Inflammatory macrophage (primary cell): ENCODE data around the gene ALKBH5.
A peak's percentile ranks its signal among the peaks of the same experiment; 100 is the strongest.
"Not testable (repeated sequence)": the region's sequence is repeated elsewhere in the genome, so short reads cannot be mapped to it uniquely, and the experiment has no call there.

Experiments used
- DNase-seq, 2 donors: peaks; one replicate each; pipeline ENCODE4 v3.0.0-alpha.2; 2020 to 2022

The ALKBH5 gene

DNA sequence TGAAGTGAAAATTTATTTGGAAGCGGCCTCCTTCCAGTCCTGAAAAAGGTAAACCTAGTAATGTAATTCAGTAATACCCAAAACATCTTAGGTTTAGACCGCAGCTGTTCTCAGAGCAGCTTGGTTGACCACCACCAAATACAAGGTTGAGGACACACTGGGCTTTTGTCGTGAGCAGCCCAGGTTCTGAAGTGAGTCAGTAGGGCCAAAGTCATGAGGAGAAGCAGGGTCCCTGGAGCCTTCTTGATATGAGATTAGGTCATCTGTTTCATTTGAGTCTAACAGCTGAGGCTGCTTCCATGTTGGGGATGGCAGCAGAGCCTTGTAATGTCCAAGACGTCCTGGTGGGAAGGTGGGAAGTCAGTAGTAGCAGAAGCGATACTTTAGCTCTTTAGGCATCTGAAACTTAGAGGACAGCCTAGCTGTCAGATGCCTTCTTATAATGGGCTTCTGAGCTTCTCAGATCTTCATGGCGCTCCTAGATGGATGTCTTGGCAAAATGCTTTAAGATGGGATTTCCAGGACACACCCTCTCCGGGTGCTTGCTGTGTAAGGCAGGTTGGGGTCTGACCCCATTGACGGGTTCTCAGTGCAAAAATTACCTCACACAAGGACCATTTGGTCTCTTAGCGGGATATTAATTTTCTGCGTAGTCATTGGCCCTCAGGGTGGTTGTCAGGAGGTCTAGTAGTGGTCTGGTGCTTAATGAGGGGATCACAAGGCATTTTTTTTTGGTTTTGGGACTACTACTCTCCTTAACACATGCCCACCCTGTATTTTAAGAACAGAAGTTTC, 2.4 kb downstream of the ALKBH5 start:
- DNase-seq: no peak

DNA sequence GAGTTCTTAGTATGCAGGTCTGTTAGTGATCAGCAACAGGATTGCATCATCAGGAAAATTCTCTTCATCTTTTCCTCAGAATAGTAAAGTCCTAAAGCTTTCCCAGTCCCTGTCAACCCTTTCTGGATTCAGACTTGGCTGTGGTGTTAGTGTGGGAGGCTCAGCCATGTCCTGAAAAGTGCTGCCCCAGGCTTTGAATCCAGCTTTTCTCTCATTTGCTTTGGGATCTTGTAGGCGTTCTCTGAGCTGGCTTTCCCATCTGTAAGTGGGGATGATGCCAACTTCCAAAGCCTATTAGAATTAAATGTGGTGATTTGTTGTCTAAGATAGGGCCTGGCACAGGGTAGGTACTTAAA, 3.0 kb downstream of the ALKBH5 start:
- DNase-seq: no peak

DNA sequence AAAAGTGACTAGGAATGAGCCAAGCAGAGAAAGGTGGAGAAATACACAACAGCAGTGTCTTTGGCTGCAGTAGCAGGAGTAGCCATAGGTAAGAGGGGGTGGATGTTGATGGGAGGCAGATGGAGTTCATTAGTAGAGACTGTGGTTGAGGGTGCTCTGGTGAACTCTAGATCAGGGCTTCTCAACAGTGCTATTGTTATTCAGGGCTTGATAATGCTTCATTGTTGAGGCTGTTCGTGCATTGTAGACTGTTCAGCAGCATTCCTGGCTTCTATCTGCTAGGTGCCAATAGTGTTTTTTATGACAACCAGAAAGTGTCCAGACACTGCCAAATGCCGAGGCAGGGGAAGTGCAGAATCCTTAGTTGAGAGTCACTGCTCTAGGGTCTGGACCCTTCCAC, 3.6 kb downstream of the ALKBH5 start:
- no peak for DNase-seq

DNA sequence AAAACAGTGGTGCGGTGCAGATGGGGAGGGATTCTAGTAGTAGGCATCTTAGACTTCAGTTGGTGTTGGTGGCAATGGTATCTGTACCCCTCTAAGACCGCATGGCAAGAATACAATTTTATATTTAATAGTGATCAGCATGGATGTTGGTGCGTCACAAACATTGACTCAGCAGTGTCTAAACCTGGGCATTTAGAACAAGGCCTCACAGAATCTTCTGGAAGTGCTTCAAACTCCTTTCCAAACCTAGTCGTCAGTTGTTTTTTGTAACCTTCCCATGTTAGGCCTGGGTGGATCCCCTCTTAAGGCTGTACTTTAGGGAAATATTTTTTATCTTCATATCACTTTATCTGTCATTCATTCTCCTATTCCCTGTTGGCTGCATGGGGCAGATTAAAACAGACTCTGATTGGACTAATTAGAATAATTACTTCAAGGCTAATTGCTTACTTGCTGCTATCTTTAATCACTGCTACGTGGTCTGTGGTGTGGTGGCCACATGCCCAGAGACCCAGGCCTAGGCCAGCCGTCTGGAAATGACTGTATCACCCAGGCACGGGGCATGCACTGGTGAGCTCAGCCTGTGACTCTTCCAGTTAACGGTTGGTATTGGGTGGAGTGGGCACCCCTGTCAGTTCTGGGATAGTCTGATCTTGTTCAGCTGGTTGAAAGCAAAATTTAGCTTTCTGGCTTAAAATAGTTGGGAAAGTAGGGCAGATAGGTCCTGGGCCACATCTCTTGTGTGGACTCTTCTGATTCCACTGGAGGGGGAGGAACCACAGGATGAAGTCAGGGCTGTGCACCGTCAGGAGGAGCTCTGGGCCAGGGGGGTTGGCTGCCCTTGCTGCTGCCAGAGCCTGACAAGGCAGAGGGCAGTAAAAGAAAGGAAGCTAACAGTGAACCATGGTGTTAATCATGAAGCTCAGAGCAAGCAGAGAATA, 4.5 kb downstream of the ALKBH5 start:
- no peak for DNase-seq

DNA sequence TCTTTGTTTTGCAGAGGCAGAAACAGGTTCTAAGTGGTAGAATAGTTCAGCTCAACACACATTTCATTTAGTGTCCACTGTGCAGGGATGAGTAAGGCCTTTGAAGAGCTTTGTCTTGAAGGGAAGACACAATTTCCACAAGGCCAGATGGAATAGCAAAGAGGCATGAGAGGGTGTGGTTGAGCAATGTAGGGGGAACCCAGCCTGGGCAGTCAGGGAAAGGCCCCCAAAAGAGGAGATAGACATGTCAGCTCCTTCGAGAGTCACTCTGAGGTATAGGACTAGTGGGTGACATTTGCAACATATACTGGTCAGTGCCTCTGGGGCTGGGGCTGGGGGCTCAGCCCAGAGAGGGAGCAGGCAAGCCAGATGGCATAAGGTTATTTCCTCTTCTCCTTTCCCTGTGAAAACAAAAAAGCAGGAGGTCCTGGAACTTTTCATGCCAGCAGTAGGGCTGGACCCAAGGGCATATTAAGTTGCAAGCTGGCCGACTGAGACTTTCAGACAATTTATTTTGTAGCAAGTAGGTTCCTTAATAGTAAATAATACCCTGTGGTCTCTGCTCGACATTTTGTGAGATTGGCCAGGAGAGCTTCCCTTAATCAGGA, 7.1 kb downstream of the ALKBH5 start:
- DNase-seq: no peak

DNA sequence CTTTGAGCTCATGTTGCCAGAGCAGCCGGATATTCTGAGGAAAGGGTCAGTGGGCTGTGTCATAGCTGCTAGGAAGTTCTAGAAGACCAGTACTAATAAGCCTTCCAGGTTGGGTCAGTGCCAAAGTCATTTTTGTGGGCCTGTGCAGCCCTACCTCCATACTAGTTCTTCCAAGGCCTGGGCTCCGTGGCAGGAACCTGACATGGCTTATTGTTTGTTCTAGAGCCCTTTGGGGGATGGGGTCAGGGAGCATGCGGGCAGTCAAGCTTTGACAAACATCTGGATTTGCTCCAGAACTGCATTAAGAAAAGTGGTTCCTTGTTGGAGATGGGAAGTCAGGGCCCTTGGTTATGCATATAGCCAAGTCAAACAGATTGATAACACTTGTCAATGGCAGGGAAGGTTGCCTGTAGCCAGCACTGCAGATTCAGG, 7.6 kb downstream of the ALKBH5 start:
- DNase-seq: no peak

DNA sequence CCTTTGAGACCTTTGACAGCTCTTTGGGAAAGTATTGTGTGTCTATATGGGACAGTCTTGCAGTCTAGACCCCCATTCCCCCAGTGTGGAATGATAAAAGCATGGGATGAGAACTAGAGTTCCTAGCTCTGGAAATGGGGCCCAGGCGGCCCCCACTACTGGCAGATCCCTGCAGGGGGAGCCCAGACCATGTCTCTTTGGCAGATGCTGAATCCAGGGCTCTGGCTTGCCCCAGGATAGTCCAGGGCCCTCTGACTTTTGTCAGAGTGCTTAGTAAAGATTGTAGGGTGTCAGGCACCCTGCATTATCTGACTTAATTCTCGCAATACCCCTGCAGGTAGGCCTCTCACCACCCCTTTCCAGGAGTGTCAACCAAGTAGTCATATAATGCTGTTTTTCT, 8.3 kb downstream of the ALKBH5 start:
- no peak for DNase-seq

DNA sequence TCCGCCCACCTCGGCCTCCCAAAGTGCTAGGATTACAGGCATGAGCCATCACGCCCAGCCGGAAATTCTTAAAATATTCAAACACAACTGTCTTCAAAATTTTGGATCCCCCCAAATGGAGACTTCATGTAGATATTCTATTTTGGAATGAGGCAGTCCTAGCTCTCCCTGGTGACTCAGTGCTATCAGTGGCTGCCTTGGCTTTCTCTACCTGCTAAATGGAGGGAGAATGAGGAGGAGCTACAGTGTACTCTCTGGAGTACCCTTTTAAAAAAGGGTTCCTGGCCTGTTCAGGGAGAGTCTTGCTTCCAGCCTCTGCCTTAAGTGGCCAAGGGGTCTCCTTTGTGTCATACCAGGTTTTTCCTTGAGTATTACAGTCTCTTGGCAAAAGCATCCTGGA, 10.8 kb downstream of the ALKBH5 start:
- no peak for DNase-seq

DNA sequence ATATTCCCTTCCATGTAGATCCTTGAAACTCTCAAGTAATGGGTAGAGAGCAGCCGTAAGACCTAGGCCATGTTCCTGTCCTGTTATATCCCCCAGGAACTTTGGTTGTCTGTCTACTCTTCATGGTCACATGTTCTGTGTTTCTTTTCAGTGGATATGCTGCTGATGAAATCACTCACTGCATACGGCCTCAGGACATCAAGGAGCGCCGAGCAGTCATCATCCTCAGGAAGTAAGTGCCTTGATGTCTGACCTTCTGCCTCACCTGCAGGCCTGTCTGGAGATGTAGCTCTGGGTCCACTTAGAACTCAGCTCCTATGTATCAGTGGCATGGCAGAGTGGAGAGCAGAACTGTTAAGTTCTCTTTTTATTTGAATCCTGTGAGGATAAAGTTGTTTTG, 11.2 kb downstream of the ALKBH5 start:
- no peak for DNase-seq

DNA sequence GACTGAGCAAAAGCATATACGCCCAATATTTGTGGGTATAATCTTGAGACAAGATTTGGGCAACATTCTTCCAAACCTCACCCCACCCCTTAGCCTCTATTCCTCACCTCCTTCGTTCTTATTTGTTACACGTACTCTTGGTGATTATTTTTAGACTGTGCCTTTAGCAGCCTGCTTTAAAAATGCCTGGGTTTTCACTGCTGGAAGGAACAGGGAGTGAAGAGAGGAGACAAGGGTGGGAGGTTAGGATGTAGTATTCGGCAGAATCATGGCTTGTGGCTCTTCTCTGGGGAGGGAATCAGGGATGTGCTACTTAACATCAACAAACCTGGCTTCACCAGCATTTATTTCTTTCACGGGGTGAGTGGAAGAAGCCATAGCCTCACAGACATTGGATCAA, 11.6 kb downstream of the ALKBH5 start:
- no peak for DNase-seq

DNA sequence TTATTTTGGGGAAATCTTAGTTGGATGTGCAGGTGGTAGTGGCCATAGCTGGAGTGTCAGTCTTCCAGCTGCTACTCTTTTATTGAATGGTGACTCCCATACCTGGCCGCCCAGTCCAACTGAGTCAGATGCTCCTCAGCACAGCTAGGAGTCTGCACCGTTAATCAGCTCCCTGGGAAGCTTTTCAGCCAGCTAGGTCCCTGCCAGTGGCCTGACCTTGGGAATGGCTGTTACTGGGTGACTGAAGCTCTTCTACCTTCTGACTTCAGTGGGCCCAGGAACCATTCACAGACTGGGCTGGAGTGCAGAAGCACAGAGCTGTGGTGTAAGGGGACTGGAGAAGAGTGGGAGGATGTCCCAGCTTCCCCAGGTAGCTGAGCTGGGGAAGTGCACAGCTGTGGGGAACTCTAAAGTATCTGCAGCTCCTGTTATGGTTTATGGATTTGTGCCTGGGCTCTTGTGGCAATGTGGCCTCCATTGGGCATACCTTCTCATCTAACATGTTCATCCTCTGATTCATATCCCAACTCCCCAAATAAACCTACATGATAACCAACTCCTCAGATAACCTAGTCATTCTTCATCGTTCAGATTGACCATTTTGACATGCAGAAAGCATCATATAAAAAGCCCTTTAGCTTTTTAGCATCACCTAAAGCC, 14.0 kb downstream of the ALKBH5 start:
- no peak for DNase-seq

DNA sequence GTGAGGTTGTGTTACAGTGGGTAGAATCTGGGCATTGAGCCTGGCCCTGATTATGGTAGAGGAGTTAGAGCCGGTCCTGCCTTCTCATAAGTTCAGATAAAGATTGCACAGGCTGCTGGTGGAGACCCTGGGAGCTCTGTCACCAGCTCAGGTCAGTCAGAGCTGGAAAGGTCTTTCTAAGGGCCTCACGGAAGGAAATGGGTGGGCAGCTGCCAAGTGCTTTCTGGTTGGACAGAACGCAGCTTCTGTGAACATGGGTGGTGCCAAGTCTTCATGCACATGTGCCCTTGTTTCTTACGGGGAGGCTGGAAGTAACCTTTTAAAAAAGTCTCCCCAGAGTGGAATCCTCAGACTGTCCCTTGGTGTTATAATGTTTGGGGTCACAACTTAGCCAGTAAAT, 14.9 kb downstream of the ALKBH5 start:
- DNase-seq: no peak

DNA sequence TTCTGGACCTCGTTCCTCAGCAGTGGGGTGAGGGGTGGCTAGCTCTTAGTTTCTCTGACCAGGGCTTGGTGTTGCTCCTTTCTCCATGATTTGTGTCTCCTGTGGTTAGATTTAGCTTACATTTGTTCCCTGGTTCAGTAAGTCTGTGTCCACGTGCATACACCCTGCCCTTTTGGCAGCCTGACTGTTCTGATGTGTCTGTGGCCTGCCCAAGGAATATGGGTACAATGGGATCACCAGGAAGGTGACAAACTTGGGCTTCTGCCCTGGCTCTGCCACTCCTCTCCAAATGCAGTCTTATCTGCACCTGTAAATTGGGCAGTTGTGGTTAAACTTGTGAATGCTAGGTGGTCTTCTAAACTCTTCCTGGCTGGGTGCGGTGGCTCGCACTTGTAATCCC, 17.5 kb downstream of the ALKBH5 start:
- DNase-seq: no peak

DNA sequence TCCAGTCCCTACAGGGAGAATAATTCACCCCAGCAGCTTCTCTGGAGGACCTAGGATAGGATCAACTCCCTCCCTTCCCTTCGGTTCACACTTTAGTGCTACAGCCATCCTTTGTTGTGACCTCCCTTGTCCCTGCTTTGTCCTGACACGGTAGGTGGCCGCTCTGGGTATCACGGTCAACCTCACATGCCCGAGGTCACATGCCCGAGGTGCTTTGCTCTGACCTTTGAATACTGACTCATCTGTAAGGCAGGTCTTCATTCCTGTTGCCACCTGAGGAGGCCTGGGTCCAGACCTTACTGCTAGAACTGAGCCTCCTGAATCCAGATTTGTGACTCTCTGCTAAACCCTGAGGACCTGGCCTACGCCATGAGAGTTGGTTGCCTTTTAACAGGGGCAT, 19.7 kb downstream of the ALKBH5 start:
- DNase-seq: no peak

DNA sequence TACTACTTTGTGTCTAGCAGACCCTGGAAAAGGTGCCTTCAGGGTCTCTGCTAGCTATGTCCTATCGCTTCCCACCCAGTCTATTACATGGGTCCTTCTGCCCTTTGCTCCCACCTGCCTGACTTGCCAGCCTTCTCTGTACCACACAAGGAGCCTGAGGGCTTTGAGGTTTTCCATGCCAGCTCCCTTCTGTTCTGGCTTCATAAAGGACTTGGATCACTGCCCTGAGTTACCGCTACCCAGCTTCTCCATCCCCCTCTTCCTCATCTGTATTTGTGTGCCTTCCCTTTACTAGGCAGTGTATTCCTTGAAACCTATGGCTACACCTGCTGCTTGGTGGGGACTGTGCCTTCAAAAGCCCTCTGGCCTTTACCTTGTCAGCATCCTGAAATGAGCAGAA, 22.2 kb downstream of the ALKBH5 start:
- DNase-seq: no peak

DNA sequence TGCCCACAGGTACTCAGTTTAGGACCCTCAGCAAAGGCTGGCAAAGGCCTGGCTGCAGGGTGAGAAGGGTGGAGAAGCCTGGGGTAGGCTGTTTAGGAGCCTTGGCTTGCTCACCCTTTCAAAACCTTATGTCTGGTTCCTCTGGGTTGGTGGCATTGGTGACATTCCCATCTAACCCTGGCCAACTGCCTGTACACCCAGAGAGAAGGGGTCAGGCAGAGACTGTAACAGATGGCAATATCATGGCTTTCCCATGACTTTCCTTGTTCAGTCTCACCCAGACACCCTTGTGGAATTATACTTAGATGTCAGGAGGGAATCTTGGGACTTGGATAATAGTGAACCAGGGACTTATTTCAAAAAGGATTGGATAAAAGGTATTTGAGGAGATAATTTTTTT, 23.3 kb downstream of the ALKBH5 start:
- no peak for DNase-seq

DNA sequence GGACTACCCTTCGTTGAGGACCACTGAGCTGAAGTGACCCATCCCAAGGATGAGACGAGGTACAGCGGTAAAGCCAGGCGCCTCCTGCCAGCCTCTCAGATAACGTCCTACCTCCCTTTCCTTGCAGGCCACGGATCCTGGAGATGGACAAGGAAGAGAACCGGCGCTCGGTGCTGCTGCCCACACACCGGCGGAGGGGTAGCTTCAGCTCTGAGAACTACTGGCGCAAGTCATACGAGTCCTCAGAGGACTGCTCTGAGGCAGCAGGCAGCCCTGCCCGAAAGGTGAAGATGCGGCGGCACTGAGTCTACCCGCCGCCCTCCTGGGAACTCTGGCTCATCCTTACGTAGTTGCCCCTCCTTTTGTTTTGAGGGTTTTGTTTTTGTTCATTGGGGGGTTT, 24.5 kb downstream of the ALKBH5 start:
- no peak for DNase-seq

DNA sequence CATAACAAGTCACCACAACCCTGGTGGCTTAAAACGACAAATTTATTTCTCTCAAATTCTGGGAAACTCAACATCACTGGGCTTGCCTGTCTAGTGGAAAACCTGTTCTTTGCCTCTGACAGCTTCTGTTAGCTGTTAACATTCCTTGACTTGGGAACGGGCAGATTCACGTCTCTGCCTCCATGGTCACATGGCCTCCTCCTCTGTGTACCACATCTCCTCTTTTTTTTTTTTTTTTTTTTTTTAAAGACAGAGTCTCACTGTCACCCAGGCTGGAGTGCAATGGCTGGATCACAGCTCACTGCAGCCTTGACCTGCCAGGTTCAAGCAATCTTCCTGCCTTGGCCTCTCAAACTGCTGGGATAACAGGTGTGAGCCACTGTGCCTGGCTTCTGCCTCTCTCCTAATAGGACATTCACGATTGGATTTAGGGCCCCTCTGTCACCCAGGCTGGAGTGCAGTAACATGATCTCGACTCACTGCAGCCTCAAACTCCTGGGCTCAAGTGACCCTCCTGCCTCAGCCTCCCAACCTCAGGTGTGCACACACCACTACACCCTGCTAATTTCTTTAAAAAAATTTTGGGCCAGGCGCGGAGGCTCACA, 30.1 kb downstream of the ALKBH5 start:
- no peak for DNase-seq

DNA sequence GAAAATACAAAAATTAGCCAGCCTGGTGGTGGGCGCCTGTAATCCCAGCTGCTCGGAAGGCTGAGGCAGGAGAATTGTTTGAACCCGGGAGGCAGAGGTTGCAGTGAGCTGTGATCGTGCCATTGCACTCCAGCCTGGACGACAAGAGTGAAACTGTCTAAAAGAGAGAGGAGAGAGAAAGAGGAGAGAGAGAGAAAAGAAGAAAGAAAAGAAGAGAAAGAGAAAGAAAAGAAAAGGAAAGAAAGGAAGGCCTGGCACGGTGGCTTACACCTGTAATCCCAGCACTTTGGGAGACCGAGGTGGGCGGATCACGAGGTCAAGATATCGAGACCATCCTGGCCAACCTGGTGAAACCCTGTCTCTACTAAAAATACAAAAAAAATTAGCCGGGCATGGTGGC, 33.3 kb downstream of the ALKBH5 start:
- DNase-seq: not testable (repeated sequence)

DNA sequence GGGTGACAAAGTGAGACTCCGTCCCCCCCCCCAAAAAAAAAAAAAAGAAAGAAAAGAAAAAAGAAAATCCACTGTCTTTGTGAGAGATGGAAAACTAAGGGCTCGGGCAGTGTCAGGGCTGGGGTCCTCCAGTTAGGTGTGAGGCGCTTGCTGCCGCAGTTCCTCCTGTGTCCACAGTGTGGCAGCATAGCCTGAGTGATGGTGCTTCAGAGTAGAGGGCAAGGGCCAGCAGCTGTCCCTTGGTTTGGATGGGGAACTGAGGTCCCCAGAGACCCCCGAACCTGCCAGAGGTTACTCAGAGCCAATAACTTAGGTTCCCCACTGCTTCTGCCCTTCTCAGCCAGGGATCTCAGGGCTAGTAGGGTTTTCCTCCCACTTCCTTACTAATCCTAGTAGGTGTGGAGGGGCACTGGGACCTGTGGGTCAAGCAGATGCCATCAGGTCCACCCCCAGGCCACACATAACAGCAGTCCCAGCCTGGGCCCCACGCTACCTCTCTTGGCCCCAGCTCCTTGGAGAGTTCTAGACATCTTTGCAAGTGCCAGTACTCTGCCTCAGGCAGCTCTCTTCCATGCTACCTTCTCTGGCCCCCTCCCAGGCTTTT, 33.9 kb downstream of the ALKBH5 start:
- peak; percentile 60 to 65 for DNase-seq

DNA sequence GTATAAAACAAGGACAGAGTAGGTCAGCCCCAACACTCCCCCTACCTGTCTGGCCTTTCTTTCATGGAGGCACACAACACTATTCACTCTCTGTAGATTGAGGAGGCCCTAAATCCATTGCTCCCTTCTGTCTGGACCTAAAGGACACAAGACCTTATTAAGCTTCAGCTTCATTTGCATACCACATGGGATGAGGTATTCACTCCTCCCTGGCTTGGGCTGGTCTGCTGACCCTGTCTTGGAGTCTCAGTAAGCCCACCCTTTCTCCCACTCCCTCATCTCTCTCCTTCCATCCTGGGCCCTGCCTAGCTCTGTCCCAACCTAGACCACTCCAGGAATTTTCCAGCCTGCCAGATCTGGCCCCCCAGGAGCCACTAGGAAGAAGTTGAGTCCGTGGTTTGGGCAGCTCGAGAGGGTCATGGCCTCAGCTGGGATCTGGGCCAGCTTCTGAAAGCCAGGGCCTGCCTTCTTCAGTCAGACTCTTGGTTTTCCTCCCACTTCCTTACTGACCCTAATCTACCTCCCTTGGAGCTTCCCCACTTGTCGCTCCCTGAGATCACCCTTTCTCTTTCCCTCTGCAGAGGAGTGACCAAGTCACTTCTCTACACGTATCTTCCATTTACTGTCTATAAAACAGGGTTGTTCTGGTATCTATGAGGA, 35.3 kb downstream of the ALKBH5 start:
- DNase-seq: no peak

DNA sequence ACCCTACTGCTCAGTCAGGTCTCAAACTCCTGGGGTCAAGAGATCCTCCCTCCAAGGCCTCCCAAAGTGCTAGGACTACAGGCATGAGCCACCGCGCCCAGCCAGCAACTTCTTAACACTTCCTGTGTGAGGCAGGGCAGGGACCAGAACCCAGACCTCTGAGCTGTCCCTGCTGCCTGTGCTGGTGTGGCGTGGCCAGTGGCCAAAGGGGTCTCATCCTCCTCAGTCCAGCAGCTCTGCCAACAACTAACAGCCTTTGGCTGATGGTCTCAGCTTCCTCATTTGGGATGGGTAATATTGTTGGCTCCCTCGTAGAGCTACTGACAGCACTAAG, 40.4 kb downstream of the ALKBH5 start:
- no peak for DNase-seq
